HL-60 (cell line): ENCODE measurements around the gene TSACC.

Experiments
- CTCF ChIP-seq: IDR thresholded peaks from one replicate; pipeline ENCODE4 v1.5.1; 2011; ENCODE audit warnings: low read length, control low read depth, inconsistent platforms; ENCODE audit not compliant: insufficient read depth
- GABPA ChIP-seq: IDR thresholded peaks from 2 replicates; pipeline ENCODE4 v1.6.1; 2012; ENCODE audit warnings: low read depth
- POLR2AphosphoS5 ChIP-seq: IDR thresholded peaks from 2 replicates; pipeline ENCODE4 v1.6.1; 2012; ENCODE audit warnings: low read depth
- REST ChIP-seq: IDR thresholded peaks from 2 replicates; pipeline ENCODE4 v1.6.1; 2012; ENCODE audit warnings: low read depth; ENCODE audit not compliant: insufficient replicate concordance
- SPI1 ChIP-seq: IDR thresholded peaks from 2 replicates; pipeline ENCODE4 v1.6.1; 2012; ENCODE audit warnings: low read depth, mild to moderate bottlenecking, borderline replicate concordance

GRCh38 chr1:156368889-156369684, 30.8 kb downstream of the TSACC start, which contains the start of gene RHBG:
- TF ChIP-seq CTCF: no peak
- TF ChIP-seq GABPA: no peak
- TF ChIP-seq POLR2AphosphoS5: no peak
- no peak for TF ChIP-seq REST
- TF ChIP-seq SPI1: no peak
